K562 (cell line): ENCODE data around the gene PTPRM. TPM values are rescaled to one million over a fixed set of nuclear protein-coding genes. Genes with fewer than 3 reads are reported as not detected.

Experiments
- ATAC-seq: fragments of 200-7000 bp; cut with Tn5 transposase; 3 replicates; pipeline ENCODE4 v1.9.1; 2020; ENCODE audit warnings: moderate library complexity
- BruUV-seq: library from RNA; stranded (reverse); fragments of 400-500 nt; replicated peaks from 2 replicates; lab custom pipeline; 2021; lab: Mats Ljungman, UMichigan
- CTCF ChIA-PET: fragments of 300-600 bp; formaldehyde crosslinking; extraction: SDS; loops from one replicate; lab custom pipeline; 2021; ENCODE audit warnings: low intra/inter-chr PET ratio; lab: Yijun Ruan, JAX
- POLR2A ChIA-PET: fragments of 300-600, 350-650 bp; sonication (Branson Sonifier 250); formaldehyde crosslinking; extraction: SDS; loops from one replicate; lab custom pipeline; 2021; ENCODE audit warnings: antibody characterized with exemption, inconsistent platforms; lab: Yijun Ruan, JAX
- DNase-seq, 4 experiments: peaks; one replicate each; pipeline versions ENCODE4 v3.0.0 to v3.0.0-alpha.2; 2011 to 2018; ENCODE audit warnings: low spot score in 3 of 4, mixed read lengths in 3 of 4; ENCODE audit errors: extremely low read depth in 1 of 4
- FAIRE-seq: peaks from 2 replicates; lab custom pipeline; 2011; peaks lifted over from hg19 to GRCh38; lab: Jason Lieb, UNC
- H2AFZ ChIP-seq: 2 replicates; pipeline ENCODE4 v1.6.0; 2011; ENCODE audit warnings: low read depth, low read length, control low read depth, inconsistent platforms
- H3K27ac ChIP-seq: fragments of 200-600 bp; 3 replicates; pipeline ENCODE4 v1.8.0; 2011; ENCODE audit warnings: low read depth, mild to moderate bottlenecking, control low read depth, inconsistent platforms, low read length, moderate library complexity, mixed read lengths; ENCODE audit errors: extremely low read depth
- H3K27me3 ChIP-seq, 2 experiments: fragments of 300-600 bp in 1 of 2; 2 replicates in 1 of 2; 3 replicates in 1 of 2; pipeline versions ENCODE4 v1.6.0 to v1.8.0; 2011; ENCODE audit warnings: inconsistent platforms in 2 of 2, low read length in 2 of 2, mild to moderate bottlenecking in 1 of 2, mixed read lengths in 1 of 2, moderate library complexity in 1 of 2; ENCODE audit not compliant: control insufficient read depth in 2 of 2, insufficient read depth in 2 of 2
- H3K36me3 ChIP-seq: fragments of 300-600 bp; 3 replicates; pipeline ENCODE4 v1.8.0; 2011; ENCODE audit warnings: mild to moderate bottlenecking, low read length, inconsistent platforms; ENCODE audit not compliant: control insufficient read depth, insufficient read depth
- H3K4me1 ChIP-seq, 2 experiments: fragments of 200-600 bp in 1 of 2; replicated peaks in 1 of 2; 2 replicates in 1 of 2; 3 replicates in 1 of 2; pipeline versions ENCODE4 v1.5.1 to v1.8.0; 2011; ENCODE audit warnings: inconsistent platforms in 2 of 2, low read length in 2 of 2, mild to moderate bottlenecking in 1 of 2, mixed read lengths in 1 of 2, moderate library complexity in 1 of 2; ENCODE audit not compliant: control insufficient read depth in 2 of 2, insufficient read depth in 2 of 2
- H3K4me2 ChIP-seq: 2 replicates; pipeline ENCODE4 v1.6.1; 2011; ENCODE audit warnings: low read length, control low read depth, inconsistent platforms, mixed read lengths; ENCODE audit not compliant: insufficient read depth
- H3K4me3 ChIP-seq: fragments of 200-600 bp; sonication (generic), shearing (Covaris generic); 2 replicates; pipeline ENCODE4 v1.5.1; 2016; ENCODE audit warnings: control low read depth, inconsistent platforms
- H3K79me2 ChIP-seq: fragments of 200-600 bp; 3 replicates; pipeline ENCODE4 v1.8.0; 2011; ENCODE audit warnings: low read length, inconsistent platforms; ENCODE audit not compliant: control insufficient read depth, insufficient read depth
- H3K9ac ChIP-seq, 2 experiments: 2 replicates each; pipeline versions ENCODE4 v1.6.0 to v1.6.1; 2011; ENCODE audit warnings: low read depth in 2 of 2, low read length in 2 of 2, control low read depth in 1 of 2, inconsistent platforms in 1 of 2, mild to moderate bottlenecking in 1 of 2, mixed read lengths in 1 of 2; ENCODE audit not compliant: insufficient read depth in 1 of 2
- H3K9me1 ChIP-seq: one replicate; pipeline ENCODE4 v1.6.0; 2011; ENCODE audit warnings: inconsistent platforms, mild to moderate bottlenecking, low read length, moderate library complexity; ENCODE audit not compliant: control insufficient read depth, insufficient read depth
- H3K9me3 ChIP-seq: replicated peaks from 2 replicates; pipeline ENCODE4 v1.5.1; 2011; ENCODE audit warnings: low read depth, low read length, inconsistent platforms; ENCODE audit not compliant: control insufficient read depth, insufficient read depth
- H4K20me1 ChIP-seq: replicated peaks from 2 replicates; pipeline ENCODE4 v1.6.1; 2011; ENCODE audit warnings: low read length, inconsistent platforms, mixed read lengths; ENCODE audit not compliant: control insufficient read depth, insufficient read depth
- BRCA1 ChIP-seq, 2 experiments: fragments of 450-650 bp in 1 of 2; sonication (generic) in 1 of 2; formaldehyde crosslinking in 1 of 2; IDR thresholded peaks; 2 replicates each; pipeline versions ENCODE4 v1.5.0 to v1.6.1; 2017 to 2020; ENCODE audit warnings: mild to moderate bottlenecking in 1 of 2, missing genetic modification reagents in 1 of 2
- CEBPG ChIP-seq, 3 experiments: fragments of 200-800 bp in 1 of 3; sonication (Bioruptor generic) in 1 of 3; sonication (generic) in 1 of 3; formaldehyde crosslinking in 1 of 3; IDR thresholded peaks in 2 of 3; conservative IDR thresholded peaks in 1 of 3; 2 replicates each; pipeline versions ENCODE4 v1.6.1 to v1.8.0; 2016 to 2022; ENCODE audit warnings: missing compliant biosample characterization in 2 of 3, missing genetic modification characterization in 2 of 3, mild to moderate bottlenecking in 1 of 3, missing genetic modification reagents in 1 of 3
- CHD4 ChIP-seq: fragments of 200-600 bp; sonication (generic); IDR thresholded peaks from 3 replicates; pipeline ENCODE4 v1.6.1; 2012; ENCODE audit warnings: low read depth, mild to moderate bottlenecking, mixed read lengths, low read length, inconsistent platforms; ENCODE audit not compliant: insufficient read depth, insufficient replicate concordance, poor library complexity, severe bottlenecking
- ELK1 ChIP-seq: sonication (generic); formaldehyde crosslinking; IDR thresholded peaks from 2 replicates; pipeline ENCODE4 v1.8.1; 2022; ENCODE audit warnings: missing genetic modification reagents
- MYNN ChIP-seq, 2 experiments: sonication (generic); formaldehyde crosslinking in 1 of 2; IDR thresholded peaks; 2 replicates each; pipeline versions ENCODE4 v1.5.0 to v1.6.1; 2016 to 2020; ENCODE audit warnings: antibody characterized with exemption in 1 of 2, missing genetic modification reagents in 1 of 2
- NFE2L1 ChIP-seq: fragments of 450-650 bp; IDR thresholded peaks from 2 replicates; pipeline ENCODE4 v1.6.1; 2016; ENCODE audit warnings: missing genetic modification characterization, low read depth, mild to moderate bottlenecking, missing compliant biosample characterization, moderate library complexity, borderline replicate concordance
- RAD21 ChIP-seq, 2 experiments: fragments of 250-450 bp in 1 of 2; fragments of 450-650 bp in 1 of 2; sonication (Bioruptor Pico) in 1 of 2; formaldehyde crosslinking in 1 of 2; IDR thresholded peaks in 1 of 2; conservative IDR thresholded peaks in 1 of 2; 2 replicates each; pipeline versions ENCODE4 v1.4.0 to v1.8.0; 2020 to 2022; ENCODE audit warnings: mild to moderate bottlenecking in 2 of 2, moderate library complexity in 1 of 2
- TCF15 ChIP-seq: fragments of 250-450 bp; sonication (Bioruptor Pico); IDR thresholded peaks from 2 replicates; pipeline ENCODE4 v1.8.0; 2022; ENCODE audit warnings: moderate library complexity, mild to moderate bottlenecking, inconsistent platforms
- YBX1 ChIP-seq: fragments of 450-650 bp; IDR thresholded peaks from 2 replicates; pipeline ENCODE4 v1.7.1; 2016; ENCODE audit warnings: mild to moderate bottlenecking
- ZC3H4 ChIP-seq: sonication (generic); formaldehyde crosslinking; IDR thresholded peaks from 2 replicates; pipeline ENCODE4 v1.9.0; 2021; ENCODE audit warnings: missing genetic modification reagents, borderline replicate concordance
- ZNF79 ChIP-seq: fragments of 250-450 bp; sonication (Bioruptor Pico); IDR thresholded peaks from 2 replicates; pipeline ENCODE4 v1.4.0; 2020; ENCODE audit warnings: low read depth, mild to moderate bottlenecking, moderate library complexity
- WGBS: fragments of 100-300 bp; shearing (Covaris generic); methylation state at CpG from one replicate; pipeline ENCODE4 v1.1.6; 2016; ENCODE audit warnings: low coverage, mixed read lengths; ENCODE audit not compliant: insufficient coverage; ENCODE audit errors: missing lambda C conversion rate; 5-methylcytosine and 5-hydroxymethylcytosine counted together
- in situ Hi-C: fragments of 300-500 bp; cut with MboI; formaldehyde crosslinking; loops from 4 replicates; pipeline ENCODE4 v1.15.0; 2018; ENCODE audit warnings: inconsistent platforms, mixed read lengths
- intact Hi-C: fragments of 100-400 bp; cut with micrococcal nuclease; formaldehyde crosslinking; loops from 2 replicates; pipeline ENCODE4 v1.14.2; 2022
- polyA plus RNA-seq, 8 experiments: library from polyadenylated mRNA; depleted of rRNA in 4 of 8; stranded (reverse) in 5 of 8; unstranded in 3 of 8; fragments of >200 nt; fragmentation: Nextera tagmentation in 2 of 8; fragmentation: Illumina TruSeq in 1 of 8; extraction: Ambion mirVana in 2 of 8; extraction: Trizol in 1 of 8; gene quantifications; 2 replicates each; pipeline versions ENCODE4 v1.2.1 to v1.2.3, GENCODE V29; 2011 to 2014; ENCODE audit warnings: inconsistent platforms in 1 of 8, missing spikeins in 1 of 8
- total RNA-seq, 7 experiments: library from RNA; depleted of rRNA in 6 of 7; stranded (reverse); fragments of >200 nt in 6 of 7; fragmentation: Illumina TruSeq in 2 of 7; extraction: Trizol in 2 of 7; gene quantifications; 2 replicates each; pipeline versions ENCODE4 v1.2.1 to v1.2.3, GENCODE V29; 2011 to 2021; ENCODE audit warnings: low replicate concordance in 1 of 7

PTPRM gene
- total and polyA plus RNA-seq, 9 of the 15 experiments (the other 6 are each of a cell fraction or from before 2014, with no cell fraction given): 0.03 to 0.16 (median 0.08) TPM; not detected in 3

- Histone ChIP-seq H3K9me1 (no peaks in the 10 kb centered on the region), H2AFZ (no peak overlapping the region), H3K79me2 (no peaks in the 10 kb centered on the region), H3K27ac (no peak overlapping the region), H3K36me3 (no peaks in the 10 kb centered on the region), H3K4me2 (no peak overlapping the region), H3K4me1 (no peaks in the 10 kb centered on the region), H3K4me3 (no peak overlapping the region), H4K20me1 (no peaks in the 10 kb centered on the region), H3K9ac (no peak overlapping the region), H3K27me3 (peaks cover 24 to 40% of the 10 kb centered on the region in 2 experiments), H3K9me3 (no peaks in the 10 kb centered on the region)
- ATAC-seq (no peak), DNase-seq (no peak), FAIRE-seq (no peak)
- 0% methylated on average over 10 of the region's 10 CpGs for WGBS
- ChIA-PET CTCF (no interaction called here), POLR2A (interaction anchor here (0.7 kb wide), 1 partner anchor 580 kb away, joined by 4 read pairs; no protein-coding TSS in a partner anchor)
- BruUV-seq: no TSS peak
- TF ChIP-seq CEBPG (CRISPR knock-in tag; IDR thresholded peaks at IDR 0.05) (no peak), CEBPG (tag; conservative IDR thresholded peaks at IDR 0.05 in 1 of 2, IDR thresholded peaks at IDR 0.05 in 1 of 2) (0 out of 4 replicates have a peak, but pooled peaks of 1 of the 2 experiments have one; percentile 19), CHD4 (no peak)
- in situ Hi-C loops: no loop called here
- intact Hi-C loops: no loop called here
Observed at GRCh38 chr18:8406186-8406867, 839.2 kb downstream of the PTPRM start.

GRCh38 chr18:8406868-8407250 lies 839.7 kb downstream of the PTPRM start:
- no peak overlapping the region for H2AFZ ChIP-seq
- no peaks in the 10 kb centered on the region for H3K36me3 ChIP-seq
- intact Hi-C loops (no loop called here), in situ Hi-C loops (no loop called here)
- peaks cover 24 to 35% of the 10 kb centered on the region in 2 experiments for H3K27me3 ChIP-seq
- H3K4me3 ChIP-seq: no peak overlapping the region
- H3K9ac ChIP-seq: no peak overlapping the region
- no peak overlapping the region for H3K27ac ChIP-seq
- H3K79me2 ChIP-seq: no peaks in the 10 kb centered on the region
- CTCF ChIA-PET: no interaction called here
- DNase-seq (no peak), ATAC-seq (no peak), FAIRE-seq (no peak)
- no peak overlapping the region for H3K4me2 ChIP-seq
- no TSS peak for BruUV-seq
- whole genome bisulfite sequencing: under 1% methylated on average over 15 of the region's 15 CpGs
- no peaks in the 10 kb centered on the region for H3K9me1 ChIP-seq
- POLR2A ChIA-PET: interaction anchor here (0.7 kb wide), 1 partner anchor 580 kb away, joined by 4 read pairs; no protein-coding TSS in a partner anchor
- no peaks in the 10 kb centered on the region for H4K20me1 ChIP-seq
- no peaks in the 10 kb centered on the region for H3K9me3 ChIP-seq
- no peaks in the 10 kb centered on the region for H3K4me1 ChIP-seq
- TF ChIP-seq MYNN (IDR thresholded peaks at IDR 0.05) (no peak), MYNN (CRISPR knock-in tag; IDR thresholded peaks at IDR 0.05) (no peak), BRCA1 (IDR thresholded peaks at IDR 0.05) (no peak), BRCA1 (CRISPR knock-in tag; IDR thresholded peaks at IDR 0.05) (no peak), ELK1 (no peak), NFE2L1 (tag) (no peak), ZNF79 (no peak), RAD21 (CRISPR knock-in tag; conservative IDR thresholded peaks at IDR 0.05 in 1 of 2, IDR thresholded peaks at IDR 0.05 in 1 of 2) (no peak), TCF15 (CRISPR knock-in tag) (no peak), YBX1 (no peak), ZC3H4 (no peak)
